Colonic mucosa (tissue), 4 donors: Measurements from ENCODE around the gene VPS50. TPM values are rescaled to one million over a fixed set of nuclear protein-coding genes. Genes with fewer than 3 reads are reported as not detected.
A peak's percentile ranks its signal among the peaks of the same experiment; 100 is the strongest.

Experiments used
- DNase-seq: peaks from one replicate; pipeline ENCODE4 v3.0.0-alpha.2; 2020
- H3K27ac ChIP-seq: fragments of 200-600 bp; one replicate; pipeline ENCODE4 v1.8.0; 2021
- H3K27me3 ChIP-seq: fragments of 200-600 bp; one replicate; pipeline ENCODE4 v1.8.0; 2021
- H3K36me3 ChIP-seq: fragments of 200-600 bp; one replicate; pipeline ENCODE4 v1.8.0; 2021
- H3K4me1 ChIP-seq: fragments of 200-600 bp; one replicate; pipeline ENCODE4 v1.8.0; 2021; ENCODE audit warnings: mild to moderate bottlenecking
- H3K4me3 ChIP-seq: fragments of 200-600 bp; one replicate; pipeline ENCODE4 v1.8.0; 2021
- H3K9ac ChIP-seq, 2 donors: one replicate each; pipeline ENCODE4 v1.7.0; 2013; ENCODE audit warnings: control low read depth in 2 of 2, low read depth in 2 of 2, low read length in 2 of 2
- H3K9me3 ChIP-seq: fragments of 200-600 bp; one replicate; pipeline ENCODE4 v1.8.0; 2021
- CTCF ChIP-seq: fragments of 200-600 bp; IDR thresholded peaks from one replicate; pipeline ENCODE4 v1.8.0; 2022; ENCODE audit warnings: antibody characterized with exemption, mild to moderate bottlenecking
- intact Hi-C: fragments of 100-400 bp; cut with DNase I; formaldehyde crosslinking; loops from one replicate; pipeline ENCODE4 v1.14.1; 2022
- total RNA-seq, 2 donors: library from RNA; stranded (reverse); fragmentation: NEBNext Ultra II Directional in 1 of 2; extraction: Animal tissue kit (Norgen Biotek cat#: 25700) in 1 of 2; gene quantifications; one replicate each; pipeline ENCODE4 v1.2.1, GENCODE V29; 2021
- donor health status: healthy.
- donor health status: DM: no; HTN: no; CAD: no.
- donor health status: DM: no; HTN: no; CAD: no.

Gene VPS50
- total RNA-seq, 2 donors from 2014 or later = 27.2 to 29.0 TPM

- Histone ChIP-seq H3K27me3 (no peaks in the 10 kb centered on the region), H3K9me3 (no peaks in the 10 kb centered on the region), H3K9ac (peak overlapping the region in 1 of 2 donors; percentile 29), H3K36me3 (no peaks in the 10 kb centered on the region), H3K4me1 (no peaks in the 10 kb centered on the region), H3K4me3 (no peak overlapping the region), H3K27ac (no peak overlapping the region)
- no peak for DNase-seq
- intact Hi-C loops = no loop called here
- TF ChIP-seq CTCF = no peak
Measured at GRCh38 chr7:93211228-93211818, 20.8 kb upstream of the VPS50 start.

- H3K27me3 ChIP-seq = no peaks in the 10 kb centered on the region
- TF ChIP-seq CTCF = no peak
- no peak overlapping the region for H3K27ac ChIP-seq
- no peaks in the 10 kb centered on the region for H3K4me1 ChIP-seq
- no peak overlapping the region for H3K4me3 ChIP-seq
- H3K36me3 ChIP-seq = no peaks in the 10 kb centered on the region
- intact Hi-C loops = no loop called here
- no peak overlapping the region for H3K9ac ChIP-seq
- no peak for DNase-seq
- H3K9me3 ChIP-seq = no peaks in the 10 kb centered on the region
Measured at GRCh38 chr7:93212881-93213280, 19.3 kb upstream of the VPS50 start.

GRCh38 chr7:93218997-93219827, 13.0 kb upstream of the VPS50 start:
- Histone ChIP-seq H3K36me3 (no peaks in the 10 kb centered on the region), H3K9ac (no peak overlapping the region), H3K9me3 (no peaks in the 10 kb centered on the region), H3K27me3 (no peaks in the 10 kb centered on the region), H3K4me3 (no peak overlapping the region), H3K27ac (no peak overlapping the region), H3K4me1 (no peaks in the 10 kb centered on the region)
- no peak for DNase-seq
- no peak for TF ChIP-seq CTCF
- intact Hi-C loops = no loop called here

GRCh38 chr7:93219868-93220267, 12.3 kb upstream of the VPS50 start:
- H3K27me3 ChIP-seq = no peaks in the 10 kb centered on the region
- no peaks in the 10 kb centered on the region for H3K36me3 ChIP-seq
- TF ChIP-seq CTCF = no peak
- DNase-seq = no peak
- H3K9ac ChIP-seq = no peak overlapping the region
- intact Hi-C loops = loop anchor here (10.0 kb wide), 1 partner anchor 125 kb away; no protein-coding TSS in a partner anchor
- H3K4me3 ChIP-seq = no peak overlapping the region
- no peaks in the 10 kb centered on the region for H3K4me1 ChIP-seq
- no peaks in the 10 kb centered on the region for H3K9me3 ChIP-seq
- no peak overlapping the region for H3K27ac ChIP-seq

GRCh38 chr7:93226310-93226709, 5.9 kb upstream of the VPS50 start, which contains the start of gene HEPACAM2:
Gene HEPACAM2 (minus strand): TSS chr7:93226469.
- H3K36me3 ChIP-seq = no peaks in the 10 kb centered on the region
- DNase-seq = no peak
- no peaks in the 10 kb centered on the region for H3K4me1 ChIP-seq
- TF ChIP-seq CTCF = no peak
- H3K4me3 ChIP-seq = no peak within 1 kb of the TSS
- intact Hi-C loops = loop anchor here (5.0 to 10.0 kb wide), 2 partner anchors 49 to 132 kb away; no protein-coding TSS in a partner anchor
- no peaks in the 10 kb centered on the region for H3K27me3 ChIP-seq
- peak within 1 kb of the TSS; percentile 12 for H3K27ac ChIP-seq
- no peak within 1 kb of the TSS for H3K9ac ChIP-seq
- no peaks in the 10 kb centered on the region for H3K9me3 ChIP-seq
